IPS-18a (cell line): ENCODE measurements around the gene TNFSF10.
"Not testable (repeated sequence)": the region's sequence is repeated elsewhere in the genome, so short reads cannot be mapped to it uniquely, and the experiment has no call there.

Experiments used
- H3K27ac ChIP-seq: one replicate; pipeline ENCODE4 v1.5.1; 2013; ENCODE audit warnings: low read length
- H3K27me3 ChIP-seq: one replicate; pipeline ENCODE4 v1.6.1; 2013; ENCODE audit warnings: mild to moderate bottlenecking, low read length; ENCODE audit not compliant: control insufficient read depth, insufficient read depth
- H3K36me3 ChIP-seq: one replicate; pipeline ENCODE4 v1.6.1; 2013; ENCODE audit warnings: low read depth, low read length; ENCODE audit not compliant: control insufficient read depth
- H3K4me1 ChIP-seq: one replicate; pipeline ENCODE4 v1.6.1; 2013; ENCODE audit warnings: low read depth, low read length; ENCODE audit not compliant: control insufficient read depth
- H3K4me3 ChIP-seq: one replicate; pipeline ENCODE4 v1.5.1; 2013; ENCODE audit warnings: low read length
- H3K9ac ChIP-seq: one replicate; pipeline ENCODE4 v1.6.1; 2013; ENCODE audit warnings: mild to moderate bottlenecking, low read length, moderate library complexity
- H3K9me3 ChIP-seq: one replicate; pipeline ENCODE4 v1.6.1; 2013; ENCODE audit warnings: low read depth, low read length; ENCODE audit not compliant: control insufficient read depth

TNFSF10 gene

GRCh38 chr3:172514678-172515077 lies 8.6 kb downstream of the TNFSF10 start:
- Histone ChIP-seq H3K27ac (no peak overlapping the region), H3K36me3 (no peaks in the 10 kb centered on the region), H3K9me3 (no peaks in the 10 kb centered on the region), H3K4me3 (no peak overlapping the region), H3K27me3 (no peaks in the 10 kb centered on the region), H3K4me1 (peaks cover 7% of the 10 kb centered on the region), H3K9ac (no peak overlapping the region)

- no peaks in the 10 kb centered on the region for H3K9me3 ChIP-seq
- H3K36me3 ChIP-seq: no peaks in the 10 kb centered on the region
- no peak overlapping the region for H3K27ac ChIP-seq
- no peak overlapping the region for H3K9ac ChIP-seq
- H3K4me3 ChIP-seq: no peak overlapping the region
- H3K4me1 ChIP-seq: peaks cover 7% of the 10 kb centered on the region
- no peaks in the 10 kb centered on the region for H3K27me3 ChIP-seq
Observed at GRCh38 chr3:172513488-172513887, 9.7 kb downstream of the TNFSF10 start.

- Histone ChIP-seq H3K36me3 (no peaks in the 10 kb centered on the region), H3K4me1 (peaks cover 7% of the 10 kb centered on the region), H3K27ac (no peak overlapping the region), H3K9ac (no peak overlapping the region), H3K9me3 (no peaks in the 10 kb centered on the region), H3K27me3 (no peaks in the 10 kb centered on the region), H3K4me3 (no peak overlapping the region)
Observed at GRCh38 chr3:172511783-172512762, 11.2 kb downstream of the TNFSF10 start.

- H3K27ac ChIP-seq: no peak overlapping the region
- H3K9me3 ChIP-seq: no peaks in the 10 kb centered on the region
- no peaks in the 10 kb centered on the region for H3K36me3 ChIP-seq
- no peaks in the 10 kb centered on the region for H3K4me1 ChIP-seq
- no peak overlapping the region for H3K9ac ChIP-seq
- no peaks in the 10 kb centered on the region for H3K27me3 ChIP-seq
- H3K4me3 ChIP-seq: no peak overlapping the region
Observed at GRCh38 chr3:172506094-172506493, 17.1 kb downstream of the TNFSF10 start.

- Histone ChIP-seq H3K4me3 (no peak overlapping the region), H3K27ac (no peak overlapping the region), H3K9ac (no peak overlapping the region), H3K27me3 (no peaks in the 10 kb centered on the region), H3K36me3 (no peaks in the 10 kb centered on the region), H3K4me1 (no peaks in the 10 kb centered on the region), H3K9me3 (no peaks in the 10 kb centered on the region)
Observed at GRCh38 chr3:172501540-172501939, 21.7 kb downstream of the TNFSF10 start.

GRCh38 chr3:172490198-172490669 lies 33.0 kb downstream of the TNFSF10 start:
- H3K27ac ChIP-seq, H3K4me3 ChIP-seq, H3K36me3 ChIP-seq, H3K9ac ChIP-seq, H3K4me1 ChIP-seq, H3K27me3 ChIP-seq, H3K9me3 ChIP-seq: not testable (repeated sequence)

- Histone ChIP-seq H3K27me3 (no peaks in the 10 kb centered on the region), H3K9me3 (no peaks in the 10 kb centered on the region), H3K9ac (no peak overlapping the region), H3K4me1 (no peaks in the 10 kb centered on the region), H3K27ac (no peak overlapping the region), H3K4me3 (no peak overlapping the region), H3K36me3 (no peaks in the 10 kb centered on the region)
Observed at GRCh38 chr3:172478116-172478515, 45.1 kb downstream of the TNFSF10 start.

- Histone ChIP-seq H3K36me3 (no peaks in the 10 kb centered on the region), H3K9me3 (no peaks in the 10 kb centered on the region), H3K4me3 (no peak overlapping the region), H3K27me3 (no peaks in the 10 kb centered on the region), H3K27ac (no peak overlapping the region), H3K4me1 (no peaks in the 10 kb centered on the region), H3K9ac (no peak overlapping the region)
Observed at GRCh38 chr3:172476347-172476746, 46.9 kb downstream of the TNFSF10 start.

GRCh38 chr3:172475703-172476102 lies 47.5 kb downstream of the TNFSF10 start:
- Histone ChIP-seq H3K27me3 (no peaks in the 10 kb centered on the region), H3K27ac (no peak overlapping the region), H3K4me3 (no peak overlapping the region), H3K4me1 (no peaks in the 10 kb centered on the region), H3K9ac (no peak overlapping the region), H3K36me3 (no peaks in the 10 kb centered on the region), H3K9me3 (no peaks in the 10 kb centered on the region)

GRCh38 chr3:172471903-172472302 lies 51.3 kb downstream of the TNFSF10 start:
- no peak overlapping the region for H3K4me3 ChIP-seq
- H3K27ac ChIP-seq: no peak overlapping the region
- no peaks in the 10 kb centered on the region for H3K4me1 ChIP-seq
- H3K9me3 ChIP-seq: no peaks in the 10 kb centered on the region
- H3K27me3 ChIP-seq: no peaks in the 10 kb centered on the region
- H3K9ac ChIP-seq: no peak overlapping the region
- H3K36me3 ChIP-seq: no peaks in the 10 kb centered on the region

- Histone ChIP-seq H3K4me3 (no peak overlapping the region), H3K9me3 (no peaks in the 10 kb centered on the region), H3K4me1 (no peaks in the 10 kb centered on the region)
Observed at GRCh38 chr3:172470588-172470987, 52.6 kb downstream of the TNFSF10 start.

More at GRCh38 chr3:172470588-172470987, 52.6 kb downstream of the TNFSF10 start:
- Histone ChIP-seq H3K27me3 (no peaks in the 10 kb centered on the region), H3K9ac (no peak overlapping the region), H3K36me3 (no peaks in the 10 kb centered on the region), H3K27ac (no peak overlapping the region)
